ENCODE data around the gene C2CD4C.

The C2CD4C gene

GRCh38 chr19:379796-380195 lies 29.2 kb downstream of the C2CD4C start:
- no peak for DNase-seq

GRCh38 chr19:378706-379105 lies 30.2 kb downstream of the C2CD4C start:
- DNase-seq: no peak

- no peak for DNase-seq
These were observed 31.0 kb downstream of the C2CD4C start for GRCh38 chr19:377801-378581.

- no peak for DNase-seq
These were observed 32.9 kb downstream of the C2CD4C start for GRCh38 chr19:376111-376470.

GRCh38 chr19:375395-376110 lies 33.4 kb downstream of the C2CD4C start:
- DNase-seq: no peak

- DNase-seq: no peak
These were observed 34.1 kb downstream of the C2CD4C start for GRCh38 chr19:374886-375235.

- DNase-seq: no peak
These were observed 34.6 kb downstream of the C2CD4C start for GRCh38 chr19:374183-374885.

- no peak for DNase-seq
These were observed 35.4 kb downstream of the C2CD4C start for GRCh38 chr19:373391-374182.

- no peak for DNase-seq
These were observed 36.5 kb downstream of the C2CD4C start for GRCh38 chr19:372306-372890.

GRCh38 chr19:371501-372168 lies 37.3 kb downstream of the C2CD4C start:
- no peak for DNase-seq

GRCh38 chr19:370641-371330 lies 38.2 kb downstream of the C2CD4C start:
- DNase-seq: no peak

GRCh38 chr19:369876-370275 lies 39.1 kb downstream of the C2CD4C start:
- no peak for DNase-seq

- no peak for DNase-seq
These were observed 39.7 kb downstream of the C2CD4C start for GRCh38 chr19:369256-369655.

- no peak for DNase-seq
These were observed 40.3 kb downstream of the C2CD4C start for GRCh38 chr19:368630-369024.

- no peak for DNase-seq
These were observed 40.9 kb downstream of the C2CD4C start for GRCh38 chr19:367963-368629.

- no peak for DNase-seq
These were observed 41.4 kb downstream of the C2CD4C start for GRCh38 chr19:367561-367960.

GRCh38 chr19:366951-367350 lies 42.0 kb downstream of the C2CD4C start:
- no peak for DNase-seq

- no peak for DNase-seq
These were observed 42.7 kb downstream of the C2CD4C start for GRCh38 chr19:366205-366783.

GRCh38 chr19:364496-365287 lies 44.3 kb downstream of the C2CD4C start:
- DNase-seq: no peak

- no peak for DNase-seq
These were observed 46.3 kb downstream of the C2CD4C start for GRCh38 chr19:362683-363082.
